Activated CD4-positive, alpha-beta T cell treated with anti-CD3 and anti-CD28 coated beads for 48 hours (primary cell): ENCODE results near the gene MAP3K7.
"Not testable (repeated sequence)": the region's sequence is repeated elsewhere in the genome, so short reads cannot be mapped to it uniquely, and the experiment has no call there.

ENCODE experiments used
- DNase-seq: peaks from one replicate; pipeline ENCODE4 v3.0.0-alpha.2; 2020

Gene MAP3K7

DNA sequence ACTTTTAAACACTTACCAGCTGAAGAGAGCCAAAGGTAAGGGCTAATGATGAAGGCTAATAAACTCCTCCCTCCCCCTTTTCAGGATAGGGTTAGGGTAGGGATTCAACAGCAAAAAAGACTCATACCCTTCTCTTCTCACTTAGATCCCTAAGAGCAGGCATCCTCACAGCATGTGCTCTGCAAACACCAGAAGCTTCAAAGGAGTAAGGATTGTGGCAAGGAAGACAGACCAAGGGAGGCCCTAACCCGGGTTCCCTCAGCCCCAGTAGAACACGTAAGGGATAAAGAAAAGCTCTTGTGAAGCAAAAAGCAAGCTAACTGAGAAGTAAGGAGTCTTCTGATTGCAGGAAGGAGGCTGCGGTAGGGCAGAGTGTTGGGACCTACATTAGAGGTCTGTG, 11.6 kb downstream of the MAP3K7 start:
- no peak for DNase-seq

DNA sequence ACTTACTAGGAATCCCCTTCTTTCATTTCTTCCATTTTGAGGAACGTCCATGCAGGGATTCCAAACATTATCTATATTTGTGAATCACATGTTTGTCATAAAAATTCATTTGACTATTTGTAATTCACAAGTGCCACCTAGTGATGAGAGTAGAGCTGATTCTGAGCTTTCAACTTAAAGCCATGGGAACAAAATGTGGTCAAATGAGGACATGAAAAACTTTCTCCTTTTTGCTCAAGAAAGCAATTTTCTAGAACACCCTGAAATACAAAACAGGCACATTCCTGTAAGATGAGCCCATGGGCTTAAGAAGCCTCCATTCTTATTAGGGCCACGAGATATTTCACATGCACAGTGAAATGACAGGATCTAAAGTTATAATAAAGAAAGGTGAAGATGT, 12.3 kb downstream of the MAP3K7 start:
- DNase-seq: no peak

- DNase-seq: no peak
These were observed 13.2 kb downstream of the MAP3K7 start for GRCh38 chr6:90573624-90574023.

- DNase-seq: no peak
These were observed 14.0 kb downstream of the MAP3K7 start for GRCh38 chr6:90572856-90573255.

- no peak for DNase-seq
These were observed 17.6 kb downstream of the MAP3K7 start for GRCh38 chr6:90569223-90569622.

- not testable (repeated sequence) for DNase-seq
These were observed 19.2 kb downstream of the MAP3K7 start for GRCh38 chr6:90567682-90568081.

DNA sequence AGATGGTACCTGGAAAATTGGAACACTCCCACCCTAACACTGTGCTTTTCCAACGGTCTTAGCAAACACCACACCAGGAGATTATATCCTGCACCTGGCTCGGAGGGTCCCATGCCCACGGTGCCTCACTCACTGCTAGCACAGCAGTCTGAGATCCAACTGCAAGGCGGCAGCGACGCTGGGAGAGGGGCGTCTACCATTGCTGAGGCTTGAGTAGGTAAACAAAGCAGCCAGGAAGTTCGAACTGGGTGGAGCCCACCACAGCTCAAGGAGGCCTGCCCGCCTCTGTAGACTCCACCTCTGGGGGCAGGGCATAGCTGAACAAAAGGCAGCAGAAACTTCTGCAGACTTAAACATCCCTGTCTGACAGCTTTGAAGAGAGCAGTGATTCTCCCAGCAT, 24.5 kb downstream of the MAP3K7 start:
- not testable (repeated sequence) for DNase-seq

GRCh38 chr6:90559931-90560330, 26.9 kb downstream of the MAP3K7 start:
- DNase-seq: no peak

GRCh38 chr6:90557006-90557405, 29.9 kb downstream of the MAP3K7 start:
- no peak for DNase-seq

DNA sequence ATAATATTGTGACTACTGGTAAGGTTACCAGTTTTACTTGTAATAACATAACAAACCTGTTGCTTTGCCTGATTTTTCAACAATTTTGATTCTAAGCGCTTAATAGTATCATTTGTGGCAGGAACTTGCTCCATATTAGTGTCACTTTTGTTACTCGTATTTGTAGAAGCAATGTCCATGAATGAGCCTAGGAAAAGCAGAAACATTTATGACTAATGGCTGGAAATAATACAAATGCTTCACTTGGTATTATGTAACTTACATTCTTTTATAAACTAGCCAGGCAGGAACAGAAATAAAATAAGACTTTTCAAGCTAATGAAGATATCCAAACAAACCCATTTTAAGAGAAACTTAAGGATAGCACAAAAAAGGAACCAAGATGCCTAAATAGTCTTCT, 38.9 kb downstream of the MAP3K7 start:
- no peak for DNase-seq

- DNase-seq: no peak
These were observed 39.8 kb downstream of the MAP3K7 start for GRCh38 chr6:90547079-90547478.

GRCh38 chr6:90545448-90545847, 41.4 kb downstream of the MAP3K7 start:
- no peak for DNase-seq

GRCh38 chr6:90544741-90545140, 42.1 kb downstream of the MAP3K7 start:
- DNase-seq: no peak

GRCh38 chr6:90544081-90544480, 42.8 kb downstream of the MAP3K7 start:
- no peak for DNase-seq

GRCh38 chr6:90541221-90541620, 45.7 kb downstream of the MAP3K7 start:
- no peak for DNase-seq

DNA sequence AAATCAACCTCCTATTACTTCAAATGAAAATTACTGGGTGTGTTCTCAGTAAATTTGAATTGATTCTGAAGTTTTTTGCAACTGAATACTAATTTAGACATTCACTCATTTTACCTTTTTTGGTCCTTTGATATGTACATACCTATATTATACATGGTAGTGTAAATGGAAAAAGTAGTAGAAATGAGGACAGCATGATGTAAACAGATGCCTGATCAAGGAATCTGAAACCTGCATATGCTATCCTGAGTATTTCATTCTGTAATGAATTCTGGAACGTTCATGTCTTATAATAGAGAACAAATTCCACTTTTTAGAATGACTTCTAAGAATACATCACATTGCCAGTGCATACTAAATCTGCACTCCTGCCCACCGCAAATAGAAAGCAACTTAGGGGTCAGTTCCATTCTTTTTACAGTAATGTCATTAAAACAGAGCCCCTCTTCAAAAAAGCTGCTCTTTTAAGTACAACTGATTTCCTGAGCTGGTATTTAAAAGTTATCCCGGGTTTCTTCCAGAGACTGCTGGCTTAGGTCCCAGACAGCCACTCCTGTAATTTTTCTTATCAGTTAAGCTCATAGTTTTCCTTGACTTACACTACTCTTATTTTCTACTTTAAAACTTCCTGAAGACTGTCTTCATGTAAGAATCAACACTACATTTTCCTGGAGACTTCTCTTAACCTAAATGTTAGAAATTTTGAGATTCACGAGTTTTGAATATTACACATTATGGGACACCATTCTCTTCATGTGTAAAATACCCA, 48.4 kb downstream of the MAP3K7 start:
- DNase-seq: no peak

DNA sequence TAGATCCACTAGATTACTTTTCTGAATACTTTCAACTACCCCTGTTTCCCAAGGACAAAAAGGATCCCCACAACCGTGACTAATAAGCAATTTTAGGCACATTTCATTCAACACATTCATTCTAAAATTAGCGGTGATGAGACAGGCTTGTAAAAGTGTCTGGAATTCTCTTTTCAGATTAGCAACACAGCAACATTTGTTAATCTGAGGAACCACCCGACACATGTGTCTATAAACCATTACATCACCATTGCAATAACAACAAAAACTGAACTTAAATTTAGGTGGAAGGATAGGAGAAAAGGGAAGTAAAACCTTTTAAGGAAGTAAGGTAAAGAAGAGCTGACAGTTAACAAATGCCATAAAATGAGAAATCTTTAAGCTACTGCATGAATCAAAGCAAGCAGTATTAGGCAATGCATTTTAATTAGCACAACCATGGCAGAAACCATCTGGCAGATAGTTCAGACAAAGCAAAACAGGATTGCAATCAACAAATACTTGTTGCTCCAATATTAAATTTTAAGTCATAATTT, 49.1 kb downstream of the MAP3K7 start:
- no peak for DNase-seq

GRCh38 chr6:90537027-90537426, 49.8 kb downstream of the MAP3K7 start:
- DNase-seq: no peak

DNA sequence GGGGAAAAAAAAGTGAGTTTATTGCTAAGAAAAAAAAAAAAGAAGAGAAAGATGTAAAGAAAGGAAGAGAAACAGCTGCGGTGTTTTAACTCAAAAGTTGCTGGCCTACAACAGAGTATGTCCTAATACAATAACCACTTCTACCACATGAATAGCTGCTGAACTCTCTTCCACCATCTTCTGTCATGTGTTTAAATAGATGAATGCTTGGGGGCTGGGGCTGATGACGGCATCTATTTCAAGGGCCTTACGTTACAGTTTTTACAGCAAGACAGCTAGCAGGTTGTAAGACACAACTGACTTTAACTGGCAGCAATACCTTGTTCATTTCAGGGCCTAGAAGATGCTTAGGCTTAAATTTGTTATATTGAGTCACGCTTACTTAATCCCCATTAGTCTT, 50.4 kb downstream of the MAP3K7 start:
- DNase-seq: no peak

- DNase-seq: no peak
These were observed 52.4 kb downstream of the MAP3K7 start for GRCh38 chr6:90534337-90535025.

GRCh38 chr6:90533615-90534336, 53.1 kb downstream of the MAP3K7 start:
- DNase-seq: no peak

DNA sequence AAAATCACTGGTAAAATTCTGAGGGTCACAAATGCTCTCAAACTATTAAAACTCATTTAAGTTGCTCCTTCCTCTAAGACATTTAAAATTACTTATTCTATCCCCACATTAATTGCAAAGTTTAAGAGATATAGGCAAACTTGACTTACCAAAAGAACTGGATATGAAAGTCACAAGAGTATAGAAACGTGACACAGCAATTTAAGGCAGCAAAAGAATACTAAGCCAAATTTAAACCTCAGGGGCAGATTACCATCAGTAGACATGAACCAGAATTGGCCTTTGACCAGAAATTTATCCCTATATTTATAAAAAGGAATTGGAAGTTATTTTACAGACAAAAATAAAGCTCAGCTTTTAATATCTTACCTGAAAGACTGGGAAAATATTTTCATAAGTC, 56.0 kb downstream of the MAP3K7 start:
- DNase-seq: no peak

DNA sequence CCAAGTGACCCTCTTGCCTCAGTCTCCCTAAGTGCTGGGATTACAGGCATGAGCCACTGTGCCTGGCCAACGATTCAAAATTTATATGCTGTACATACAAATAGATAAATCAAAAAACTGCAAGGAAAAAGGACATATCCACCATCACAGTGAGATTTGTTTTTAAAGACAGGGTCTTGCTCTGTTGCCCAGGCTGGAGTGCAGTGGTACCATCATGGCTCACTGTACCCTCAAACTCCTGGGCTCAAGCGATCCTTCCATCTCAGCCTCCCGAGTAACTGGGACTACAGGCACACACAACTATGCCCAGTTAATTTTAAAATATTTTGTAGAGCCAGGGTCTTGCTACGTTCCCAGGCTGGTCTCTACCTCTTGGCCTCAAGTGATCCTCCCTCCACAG, 61.5 kb downstream of the MAP3K7 start:
- DNase-seq: no peak
